ENCODE measurements around the gene KLK13. TPM values are rescaled to one million over a fixed set of nuclear protein-coding genes. Genes with fewer than 3 reads are reported as not detected.

KLK13 gene
- total RNA-seq, 1 donor = not detected

GRCh38 chr19:51063664-51064063 is 1.2 kb downstream of the KLK13 start:
- H3K4me1 ChIP-seq (ENCODE audit: insufficient read depth, low read length) = no peaks in the 10 kb centered on the region
- peak; percentile 43 for DNase-seq (ENCODE audit: insufficient read length, low spot score, missing footprints)
- H3K79me2 ChIP-seq (ENCODE audit: insufficient read depth, low read length) = no peaks in the 10 kb centered on the region
- H3K36me3 ChIP-seq (ENCODE audit: insufficient read depth, low read length) = no peaks in the 10 kb centered on the region
- no peaks in the 10 kb centered on the region for H3K9me3 ChIP-seq (ENCODE audit: low read depth, low read length)
- no peak overlapping the region for H2AFZ ChIP-seq (ENCODE audit: low read length)
- H3K4me3 ChIP-seq (ENCODE audit: insufficient read depth, low read length) = no peak overlapping the region
- no peak for TF ChIP-seq CTCF (IDR thresholded peaks at IDR 0.05; ENCODE audit: extremely low read depth, low read depth, low read length)
- H3K27me3 ChIP-seq (ENCODE audit: insufficient read depth, low read length) = no peaks in the 10 kb centered on the region
- no peaks in the 10 kb centered on the region for H4K20me1 ChIP-seq (ENCODE audit: insufficient read depth, low read length)
- no peak overlapping the region for H3K27ac ChIP-seq (ENCODE audit: low read depth, low read length)
- no peak overlapping the region for H3K4me2 ChIP-seq (ENCODE audit: insufficient read depth, low read length)

DNA sequence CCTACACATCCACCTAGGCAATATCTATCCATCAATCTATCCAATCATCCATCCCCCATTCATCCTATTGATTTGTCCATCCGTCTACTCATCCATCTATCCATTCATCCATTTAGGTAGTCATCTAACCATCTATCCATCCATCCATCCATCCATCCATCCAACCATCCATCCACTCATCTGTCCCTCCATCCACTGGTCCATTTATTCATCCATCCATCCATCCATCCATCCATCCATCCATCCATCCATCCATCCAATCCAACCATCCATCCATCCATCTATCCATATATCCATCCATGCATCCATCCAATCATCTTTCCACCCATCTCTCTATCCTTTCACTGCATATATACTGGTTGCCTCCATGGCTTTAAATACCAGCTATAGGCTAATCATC is 3.9 kb downstream of the KLK13 start:
- Histone ChIP-seq H3K4me1 (ENCODE audit: insufficient read depth, low read length) (no peaks in the 10 kb centered on the region), H3K36me3 (ENCODE audit: insufficient read depth, low read length) (no peaks in the 10 kb centered on the region), H4K20me1 (ENCODE audit: insufficient read depth, low read length) (no peaks in the 10 kb centered on the region), H3K27ac (ENCODE audit: low read depth, low read length) (no peak overlapping the region), H3K4me2 (ENCODE audit: insufficient read depth, low read length) (no peak overlapping the region), H2AFZ (ENCODE audit: low read length) (no peak overlapping the region), H3K9me3 (ENCODE audit: low read depth, low read length) (no peaks in the 10 kb centered on the region), H3K27me3 (ENCODE audit: insufficient read depth, low read length) (no peaks in the 10 kb centered on the region), H3K79me2 (ENCODE audit: insufficient read depth, low read length) (no peaks in the 10 kb centered on the region), H3K4me3 (ENCODE audit: insufficient read depth, low read length) (no peak overlapping the region)
- no peak for DNase-seq (ENCODE audit: insufficient read length, low spot score, missing footprints)
- no peak for TF ChIP-seq CTCF (IDR thresholded peaks at IDR 0.05; ENCODE audit: extremely low read depth, low read depth, low read length)

GRCh38 chr19:51060336-51060735 is 4.6 kb downstream of the KLK13 start:
- no peak for TF ChIP-seq CTCF (IDR thresholded peaks at IDR 0.05; ENCODE audit: extremely low read depth, low read depth, low read length)
- Histone ChIP-seq H3K4me1 (ENCODE audit: insufficient read depth, low read length) (no peaks in the 10 kb centered on the region), H3K79me2 (ENCODE audit: insufficient read depth, low read length) (no peaks in the 10 kb centered on the region), H2AFZ (ENCODE audit: low read length) (no peak overlapping the region), H4K20me1 (ENCODE audit: insufficient read depth, low read length) (no peaks in the 10 kb centered on the region), H3K27ac (ENCODE audit: low read depth, low read length) (no peak overlapping the region), H3K36me3 (ENCODE audit: insufficient read depth, low read length) (no peaks in the 10 kb centered on the region), H3K4me2 (ENCODE audit: insufficient read depth, low read length) (no peak overlapping the region), H3K9me3 (ENCODE audit: low read depth, low read length) (no peaks in the 10 kb centered on the region), H3K4me3 (ENCODE audit: insufficient read depth, low read length) (no peak overlapping the region), H3K27me3 (ENCODE audit: insufficient read depth, low read length) (no peaks in the 10 kb centered on the region)
- peak; percentile 53 for DNase-seq (ENCODE audit: insufficient read length, low spot score, missing footprints)

DNA sequence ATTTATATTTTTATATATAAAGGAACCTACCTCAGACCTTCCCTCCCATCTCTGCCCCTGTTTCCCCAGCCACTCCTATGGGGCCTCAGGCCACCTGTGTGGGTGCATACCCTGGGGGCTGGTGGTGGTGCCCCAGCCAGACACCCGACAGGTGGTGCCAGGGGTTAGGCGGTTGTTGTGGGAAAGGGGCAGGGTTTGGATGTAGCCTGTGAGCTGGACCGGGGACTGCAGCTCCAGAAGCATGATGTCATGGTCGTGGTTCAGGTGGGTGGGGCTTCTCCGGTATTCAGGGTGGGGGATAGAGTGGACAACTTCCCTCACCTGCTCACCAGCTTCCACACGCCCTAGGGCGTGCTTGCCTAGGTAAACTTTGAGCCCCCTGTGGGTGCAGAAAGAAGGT is 5.2 kb downstream of the KLK13 start:
- no peak for TF ChIP-seq CTCF (IDR thresholded peaks at IDR 0.05; ENCODE audit: extremely low read depth, low read depth, low read length)
- H3K79me2 ChIP-seq (ENCODE audit: insufficient read depth, low read length) = no peaks in the 10 kb centered on the region
- no peaks in the 10 kb centered on the region for H3K4me1 ChIP-seq (ENCODE audit: insufficient read depth, low read length)
- H2AFZ ChIP-seq (ENCODE audit: low read length) = no peak overlapping the region
- peak; percentile 68 for DNase-seq (ENCODE audit: insufficient read length, low spot score, missing footprints)
- H3K36me3 ChIP-seq (ENCODE audit: insufficient read depth, low read length) = no peaks in the 10 kb centered on the region
- no peak overlapping the region for H3K4me3 ChIP-seq (ENCODE audit: insufficient read depth, low read length)
- H3K4me2 ChIP-seq (ENCODE audit: insufficient read depth, low read length) = no peak overlapping the region
- no peaks in the 10 kb centered on the region for H3K9me3 ChIP-seq (ENCODE audit: low read depth, low read length)
- H3K27ac ChIP-seq (ENCODE audit: low read depth, low read length) = no peak overlapping the region
- H3K27me3 ChIP-seq (ENCODE audit: insufficient read depth, low read length) = no peaks in the 10 kb centered on the region
- H4K20me1 ChIP-seq (ENCODE audit: insufficient read depth, low read length) = no peaks in the 10 kb centered on the region
